Ovary (tissue), 3 donors: Measurements from ENCODE around the gene SLC27A6.

ENCODE experiments used
- CTCF ChIP-seq, 3 donors: fragments of 450-650 bp in 2 of 3; fragments of 200-600 bp in 1 of 3; IDR thresholded peaks; one replicate each; pipeline versions ENCODE4 v1.5.1 to v1.8.0; 2016 to 2022; ENCODE audit warnings: antibody characterized with exemption in 3 of 3, mild to moderate bottlenecking in 1 of 3
- EP300 ChIP-seq: sonication (generic); formaldehyde crosslinking; IDR thresholded peaks from one replicate; pipeline ENCODE4 v1.6.1; 2017; ENCODE audit warnings: antibody characterized with exemption
- POLR2A ChIP-seq: fragments of 450-650 bp; IDR thresholded peaks from one replicate; pipeline ENCODE4 v1.6.1; 2017; ENCODE audit warnings: antibody characterized with exemption, mild to moderate bottlenecking, moderate library complexity
- donor health status: DM: no; HTN: no; CAD: no.

DNA sequence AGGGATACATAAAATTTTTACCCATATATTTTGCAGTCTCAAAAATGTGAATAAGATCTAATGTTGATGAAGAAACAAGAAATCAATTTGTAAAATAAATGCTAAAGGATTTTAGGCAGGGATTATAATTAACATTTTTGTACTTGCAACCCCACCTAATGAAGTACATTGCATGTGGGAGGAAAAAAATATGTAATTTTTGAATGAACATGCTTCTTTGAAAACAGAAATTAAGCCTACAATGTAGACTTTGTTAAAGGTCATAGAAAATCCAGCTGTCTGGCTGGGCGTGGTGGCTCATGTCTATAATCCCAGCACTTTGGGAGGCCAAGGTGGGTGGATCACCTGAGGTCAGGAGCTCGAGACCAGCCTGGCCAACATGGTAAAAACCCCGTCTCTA, 15.6 kb downstream of the SLC27A6 start:
- TF ChIP-seq CTCF (IDR thresholded peaks at IDR 0.05) (no peak), POLR2A (no peak), EP300 (no peak)
